Activated T-cell treated with anti-CD3 and anti-CD28 coated beads, Interleukin-2, amount 50 U/mL, for 72 hours (primary cell): ENCODE results near the gene SERPINB7. TPM values are rescaled to one million over a fixed set of nuclear protein-coding genes. Genes with fewer than 3 reads are reported as not detected.

Experiments
- ATAC-seq, 2 donors: fragments of 150-1000 bp; cut with Tn5 transposase; replicated peaks in 1 of 2; 2 replicates each; pipeline ENCODE4 v1.10.0; 2021; ENCODE audit warnings: moderate library complexity in 2 of 2, mild to moderate bottlenecking in 1 of 2
- DNase-seq, 2 donors: peaks; one replicate each; pipeline ENCODE4 v3.0.0; 2021 to 2022; ENCODE audit warnings: mixed read lengths in 1 of 2
- H3K27ac Mint-ChIP-seq: one replicate; pipeline ENCODE4 v1.8.0; 2022; ENCODE audit warnings: mild to moderate bottlenecking, moderate library complexity, mixed read lengths
- H3K27me3 Mint-ChIP-seq: one replicate; pipeline ENCODE4 v1.8.0; 2022; ENCODE audit warnings: low read depth, mixed read lengths
- H3K36me3 Mint-ChIP-seq, 2 donors: one replicate each; pipeline ENCODE4 v1.8.0; 2022; ENCODE audit warnings: mixed read lengths in 2 of 2, mild to moderate bottlenecking in 1 of 2; ENCODE audit not compliant: insufficient read depth in 2 of 2
- H3K4me1 Mint-ChIP-seq: one replicate; pipeline ENCODE4 v1.8.0; 2022; ENCODE audit warnings: low read depth, mixed read lengths
- H3K4me3 Mint-ChIP-seq, 2 donors: one replicate each; pipeline ENCODE4 v1.8.0; 2022; ENCODE audit warnings: mild to moderate bottlenecking in 2 of 2, mixed read lengths in 2 of 2, moderate library complexity in 2 of 2
- H3K9me3 Mint-ChIP-seq, 2 donors: one replicate each; pipeline ENCODE4 v1.8.0; 2022; ENCODE audit warnings: mixed read lengths in 2 of 2
- total RNA-seq, 2 donors: library from RNA; stranded (reverse); gene quantifications; one replicate each; pipeline ENCODE4 v1.2.3, GENCODE V29; 2022

SERPINB7 gene
- total RNA-seq, 2 donors from 2014 or later: not detected

DNA sequence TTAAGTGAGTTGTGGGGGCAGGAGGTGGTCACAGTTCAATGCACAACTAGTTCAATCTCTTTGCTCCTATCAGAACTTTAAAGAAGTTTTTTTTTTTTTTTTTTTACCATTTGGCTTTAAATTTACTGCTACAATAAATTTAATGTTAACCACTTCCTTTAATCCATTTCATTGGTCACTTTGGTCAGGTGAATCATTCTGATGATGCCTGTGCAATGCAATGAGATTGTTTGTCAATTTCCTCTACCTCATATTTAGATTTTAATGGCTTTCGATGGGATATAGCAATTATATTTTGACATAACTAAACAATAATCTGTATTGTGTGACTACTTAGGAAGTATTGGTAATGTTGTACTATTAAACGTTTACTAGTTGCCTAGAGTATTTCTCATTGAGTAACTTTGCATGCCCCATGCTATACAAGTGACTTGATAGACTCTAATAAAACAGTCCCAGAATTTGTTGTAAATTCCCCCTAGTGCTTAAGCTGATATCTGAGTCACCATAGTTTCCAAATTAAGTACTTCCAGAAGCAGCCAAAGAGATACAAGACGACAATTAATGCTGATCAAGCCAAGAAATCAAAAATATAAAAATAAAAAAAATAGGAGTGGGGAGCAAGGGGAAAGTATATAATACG lies 59.4 kb downstream of the SERPINB7 start:
- ATAC-seq: no peak
- Mint-ChIP-seq H3K27me3 (peaks cover 54% of the 10 kb centered on the region), H3K4me1 (peaks cover 24% of the 10 kb centered on the region), H3K27ac (no peak overlapping the region), H3K9me3 (no peaks in the 10 kb centered on the region), H3K4me3 (no peak overlapping the region), H3K36me3 (no peaks in the 10 kb centered on the region)
- no peak for DNase-seq

DNA sequence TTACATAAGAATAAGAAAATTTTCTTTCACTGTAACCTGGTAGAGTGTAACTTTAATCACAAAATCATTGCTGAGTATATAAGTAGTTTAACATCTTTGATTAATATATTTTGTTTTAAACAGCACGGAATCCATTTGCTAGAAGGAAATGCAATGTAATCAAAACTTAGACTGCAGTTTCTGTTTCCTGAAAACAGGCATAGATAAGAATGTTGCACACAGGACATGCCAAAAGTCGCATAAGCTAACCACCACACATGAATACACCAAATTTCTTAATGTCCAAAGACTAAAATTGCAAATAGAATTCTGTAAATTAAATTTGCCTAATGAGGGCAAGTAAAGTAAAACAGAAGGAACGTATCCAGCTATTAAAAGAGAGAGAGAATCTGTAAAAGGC lies 61.2 kb downstream of the SERPINB7 start:
- no peaks in the 10 kb centered on the region for H3K9me3 Mint-ChIP-seq
- no peak for DNase-seq
- no peak overlapping the region for H3K27ac Mint-ChIP-seq
- ATAC-seq: no peak
- H3K4me3 Mint-ChIP-seq: no peak overlapping the region
- no peaks in the 10 kb centered on the region for H3K36me3 Mint-ChIP-seq
- H3K4me1 Mint-ChIP-seq: peaks cover 14% of the 10 kb centered on the region
- H3K27me3 Mint-ChIP-seq: peaks cover 46% of the 10 kb centered on the region

DNA sequence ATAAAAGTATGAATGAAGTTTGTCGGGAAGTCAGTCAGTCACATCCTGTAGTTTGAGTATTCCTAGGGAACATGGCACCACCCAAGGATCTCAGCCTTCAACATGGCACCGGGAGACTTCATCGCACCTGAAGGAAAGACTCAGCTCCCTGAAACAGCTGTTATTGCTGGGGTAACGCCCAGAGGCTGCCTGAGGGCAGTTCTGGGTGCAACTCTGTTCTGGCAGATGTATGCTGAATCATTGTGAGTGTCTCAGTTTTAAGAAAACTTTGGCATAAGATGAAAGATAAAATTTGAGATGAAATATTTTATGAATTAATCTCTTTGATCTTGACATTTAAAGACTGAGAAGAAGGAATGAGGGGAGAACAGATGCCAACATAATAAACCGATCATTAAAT lies 62.4 kb downstream of the SERPINB7 start:
- peaks cover 38% of the 10 kb centered on the region for H3K27me3 Mint-ChIP-seq
- no peak overlapping the region for H3K27ac Mint-ChIP-seq
- no peaks in the 10 kb centered on the region for H3K36me3 Mint-ChIP-seq
- ATAC-seq (no peak), DNase-seq (no peak)
- no peaks in the 10 kb centered on the region for H3K9me3 Mint-ChIP-seq
- H3K4me1 Mint-ChIP-seq: peaks cover 2% of the 10 kb centered on the region
- no peak overlapping the region for H3K4me3 Mint-ChIP-seq

DNA sequence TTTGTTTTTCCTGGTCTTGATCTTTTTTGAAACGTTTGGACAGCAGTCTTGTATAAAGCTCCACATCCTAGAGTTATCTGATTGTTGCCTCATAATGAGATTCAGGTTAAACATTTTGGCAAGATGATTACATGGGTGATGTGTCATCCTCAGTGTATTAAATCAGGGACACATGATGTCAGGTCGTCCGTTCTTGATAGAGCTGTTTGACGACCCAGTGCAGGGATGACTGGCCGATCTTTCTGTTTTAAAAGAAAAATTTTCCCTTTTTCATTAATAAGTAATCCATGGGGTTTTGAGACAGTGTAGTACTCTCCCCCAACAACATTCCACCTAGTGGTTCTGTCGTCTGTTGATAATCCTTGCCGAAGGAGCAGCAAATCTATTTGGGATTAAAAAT lies 67.8 kb downstream of the SERPINB7 start:
- Mint-ChIP-seq H3K4me3 (no peak overlapping the region), H3K9me3 (no peaks in the 10 kb centered on the region), H3K27me3 (peaks cover 22% of the 10 kb centered on the region), H3K36me3 (no peaks in the 10 kb centered on the region), H3K4me1 (no peaks in the 10 kb centered on the region), H3K27ac (no peak overlapping the region)
- DNase-seq (no peak), ATAC-seq (no peak)

DNA sequence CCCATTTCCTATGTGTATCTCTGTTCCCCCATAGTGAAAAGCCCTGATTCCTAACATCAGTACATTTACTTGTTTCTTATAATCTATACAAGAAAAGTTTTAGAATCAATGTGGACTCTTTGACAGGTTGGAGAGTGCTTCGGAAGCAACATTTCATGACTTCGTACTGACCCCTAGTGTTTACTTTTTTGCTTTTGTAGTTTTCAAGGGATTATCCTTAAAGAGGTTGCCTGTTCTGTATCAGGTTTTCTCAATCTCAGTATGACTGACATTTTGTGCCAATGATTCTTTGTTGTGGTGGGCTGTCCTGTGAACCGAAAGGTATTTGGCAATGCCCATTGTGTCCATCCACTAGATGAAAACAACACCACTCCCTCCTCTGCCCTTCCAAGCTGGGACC lies 69.0 kb downstream of the SERPINB7 start:
- Mint-ChIP-seq H3K36me3 (no peaks in the 10 kb centered on the region), H3K4me3 (no peak overlapping the region), H3K9me3 (no peaks in the 10 kb centered on the region), H3K4me1 (no peaks in the 10 kb centered on the region), H3K27ac (no peak overlapping the region), H3K27me3 (peaks cover 22% of the 10 kb centered on the region)
- DNase-seq (no peak), ATAC-seq (peak in 1 of 2 donors; percentile 43)

DNA sequence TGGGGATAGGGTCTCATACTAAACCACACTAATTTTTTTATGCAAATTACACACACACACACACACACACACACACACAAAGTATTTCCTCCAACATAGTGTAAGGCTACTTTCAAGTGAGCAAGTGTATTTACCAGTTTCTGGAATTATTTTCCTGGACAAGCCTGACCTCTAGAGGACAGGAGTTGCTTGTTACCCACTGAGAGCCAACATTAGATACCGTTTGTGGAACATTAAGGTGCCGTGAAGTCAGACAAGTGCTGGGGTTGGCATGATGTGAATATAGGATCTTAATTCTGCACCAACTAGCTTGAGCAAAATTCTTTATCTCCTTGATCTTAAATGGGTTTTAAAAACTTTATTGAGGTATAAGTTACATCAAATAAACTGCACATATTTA lies 72.9 kb downstream of the SERPINB7 start:
- H3K4me3 Mint-ChIP-seq: no peak overlapping the region
- no peak overlapping the region for H3K27ac Mint-ChIP-seq
- H3K36me3 Mint-ChIP-seq: no peaks in the 10 kb centered on the region
- DNase-seq (no peak), ATAC-seq (peak; percentile 45 to 50)
- no peaks in the 10 kb centered on the region for H3K9me3 Mint-ChIP-seq
- H3K4me1 Mint-ChIP-seq: no peaks in the 10 kb centered on the region
- peaks cover 15% of the 10 kb centered on the region for H3K27me3 Mint-ChIP-seq

DNA sequence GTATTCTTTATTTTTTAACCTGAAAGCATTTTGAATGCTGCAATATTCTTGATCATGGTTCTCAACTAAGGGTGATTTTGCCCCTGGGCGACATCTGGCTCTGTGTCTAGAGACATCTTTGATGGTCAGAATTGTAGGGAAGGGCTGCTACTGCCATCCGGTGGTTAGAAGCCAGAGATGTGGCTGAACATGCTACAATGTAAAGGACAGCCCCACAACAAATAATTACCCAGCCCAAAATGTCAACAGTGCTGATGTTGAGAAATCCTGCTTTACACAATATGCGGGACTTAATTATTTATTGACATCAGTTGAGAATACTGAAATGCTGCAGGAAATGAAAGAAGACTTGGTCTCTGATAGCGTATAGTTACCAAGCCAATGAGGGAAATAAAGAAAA lies 74.8 kb downstream of the SERPINB7 start:
- no peaks in the 10 kb centered on the region for H3K36me3 Mint-ChIP-seq
- peaks cover 14% of the 10 kb centered on the region for H3K27me3 Mint-ChIP-seq
- H3K4me1 Mint-ChIP-seq: no peaks in the 10 kb centered on the region
- peak in 1 of 2 donors; percentile 6 for DNase-seq
- no peak overlapping the region for H3K4me3 Mint-ChIP-seq
- H3K27ac Mint-ChIP-seq: no peak overlapping the region
- peak in 1 of 2 donors; percentile 38 for ATAC-seq
- H3K9me3 Mint-ChIP-seq: no peaks in the 10 kb centered on the region

DNA sequence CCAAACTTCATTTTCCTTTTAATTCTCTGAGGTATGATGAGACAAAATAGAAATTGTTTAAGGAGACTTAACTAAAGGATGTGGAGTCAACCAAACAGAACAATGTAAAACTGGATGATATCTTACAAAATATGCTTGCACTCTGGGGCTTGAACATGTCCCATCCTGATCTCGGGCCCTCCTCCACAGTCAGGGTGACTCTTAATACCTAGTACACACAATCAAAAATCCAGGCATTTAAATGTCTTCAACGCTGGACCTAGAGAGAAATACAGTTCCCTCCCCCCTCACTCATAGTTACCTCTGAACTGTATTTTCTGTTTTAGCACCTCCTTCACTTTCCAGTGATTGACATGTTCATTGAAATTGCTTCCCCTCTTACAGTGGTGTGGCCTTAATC lies 75.4 kb downstream of the SERPINB7 start:
- peaks cover 8% of the 10 kb centered on the region for H3K27me3 Mint-ChIP-seq
- DNase-seq (no peak), ATAC-seq (no peak)
- H3K4me1 Mint-ChIP-seq: no peaks in the 10 kb centered on the region
- no peaks in the 10 kb centered on the region for H3K36me3 Mint-ChIP-seq
- no peak overlapping the region for H3K4me3 Mint-ChIP-seq
- no peak overlapping the region for H3K27ac Mint-ChIP-seq
- no peaks in the 10 kb centered on the region for H3K9me3 Mint-ChIP-seq

Other genes with a start within 250 kb of the SERPINB7 start
- not detected for gene SERPINB12, start 233.0 kb upstream of the SERPINB7 start, total RNA-seq
- not detected for gene SERPINB13, start 188.1 kb upstream of the SERPINB7 start, total RNA-seq
- gene SERPINB4, start 131.2 kb upstream of the SERPINB7 start, total RNA-seq: not detected
- gene SERPINB3, start 113.5 kb upstream of the SERPINB7 start, total RNA-seq: not detected
- gene SERPINB11, start 72.5 kb upstream of the SERPINB7 start, total RNA-seq: not detected
- not detected for gene SERPINB2, start 112.3 kb downstream of the SERPINB7 start, total RNA-seq
- 1 to 10 TPM; 1.5 to 2.8 TPM for gene SERPINB10, start 132.5 kb downstream of the SERPINB7 start, total RNA-seq
- 10 to 100 TPM; 65.8 to 68.8 TPM for gene HMSD, start 173.9 kb downstream of the SERPINB7 start, total RNA-seq
- 10 to 100 TPM; 18.6 to 28.8 TPM for gene SERPINB8, start 194.7 kb downstream of the SERPINB7 start, total RNA-seq